IMR-90 (cell line): ENCODE measurements around the gene IL16. TPM values are rescaled to one million over a fixed set of nuclear protein-coding genes. Genes with fewer than 3 reads are reported as not detected.

Source experiments
- ATAC-seq: fragments of 200-7000 bp; cut with Tn5 transposase; 2 replicates; pipeline ENCODE4 v1.9.1; 2020; ENCODE audit warnings: low read depth, mild to moderate bottlenecking, moderate library complexity
- BruUV-seq: library from RNA; stranded (reverse); fragments of 400-500 nt; replicated peaks from 2 replicates; lab custom pipeline; 2021; lab: Mats Ljungman, UMichigan
- CTCF ChIA-PET: fragments of 300-600 bp; formaldehyde crosslinking; extraction: SDS; loops from one replicate; lab custom pipeline; 2021; ENCODE audit warnings: antibody characterized with exemption; lab: Yijun Ruan, JAX
- POLR2A ChIA-PET: fragments of 300-600 bp; sonication (Branson Sonifier 250); formaldehyde crosslinking; loops from one replicate; lab custom pipeline; 2022; ENCODE audit warnings: antibody characterized with exemption; ENCODE audit not compliant: unreplicated experiment; lab: Charles Lee
- DNase-seq: peaks from one replicate; pipeline ENCODE4 v3.0.0; 2013
- H2AFZ ChIP-seq: replicated peaks from 2 replicates; pipeline ENCODE3; 2013; ENCODE audit warnings: low read length, mild to moderate bottlenecking; ENCODE audit not compliant: poor library complexity
- H2AK5ac ChIP-seq: 2 replicates; pipeline ENCODE4 v1.6.1; 2013; ENCODE audit warnings: low read depth, low read length, inconsistent platforms
- H2AK9ac ChIP-seq: replicated peaks from 2 replicates; pipeline ENCODE3; 2013; ENCODE audit warnings: mild to moderate bottlenecking, low read depth, low read length, moderate library complexity; ENCODE audit not compliant: poor library complexity
- H2BK120ac ChIP-seq: 2 replicates; pipeline ENCODE4 v1.6.1; 2013; ENCODE audit warnings: low read depth, low read length, inconsistent platforms
- H2BK15ac ChIP-seq: 3 replicates; pipeline ENCODE4 v1.6.1; 2013; ENCODE audit warnings: low read depth, low read length, inconsistent platforms
- H2BK20ac ChIP-seq: 2 replicates; pipeline ENCODE4 v1.6.1; 2013; ENCODE audit warnings: low read depth, mild to moderate bottlenecking, inconsistent platforms, low read length, moderate library complexity
- H2BK5ac ChIP-seq: 2 replicates; pipeline ENCODE4 v1.6.1; 2013; ENCODE audit warnings: mild to moderate bottlenecking, low read depth, low read length, inconsistent platforms; ENCODE audit not compliant: poor library complexity, severe bottlenecking
- H3K14ac ChIP-seq: replicated peaks from 2 replicates; pipeline ENCODE4 v1.6.1; 2013; ENCODE audit warnings: low read depth, low read length, inconsistent platforms
- H3K18ac ChIP-seq: 2 replicates; pipeline ENCODE4 v1.6.1; 2013; ENCODE audit warnings: low read depth, low read length, control low read depth
- H3K23ac ChIP-seq: 2 replicates; pipeline ENCODE4 v1.6.1; 2013; ENCODE audit warnings: low read depth, low read length, inconsistent platforms
- H3K27ac ChIP-seq: 2 replicates; pipeline ENCODE4 v1.5.1; 2013; ENCODE audit warnings: mild to moderate bottlenecking, control low read depth, low read length; ENCODE audit not compliant: insufficient read depth
- H3K27me3 ChIP-seq: 2 replicates; pipeline ENCODE4 v1.6.1; 2013; ENCODE audit warnings: low read length; ENCODE audit not compliant: control insufficient read depth, insufficient read depth
- H3K36me3 ChIP-seq: 2 replicates; pipeline ENCODE4 v1.6.1; 2013; ENCODE audit warnings: low read length, mixed read lengths; ENCODE audit not compliant: control insufficient read depth, insufficient read depth
- H3K4ac ChIP-seq: 2 replicates; pipeline ENCODE4 v1.6.1; 2013; ENCODE audit warnings: low read depth, low read length, inconsistent platforms
- H3K4me1 ChIP-seq: 2 replicates; pipeline ENCODE4 v1.6.1; 2013; ENCODE audit warnings: low read length, mixed read lengths; ENCODE audit not compliant: control insufficient read depth, insufficient read depth
- H3K4me2 ChIP-seq: 2 replicates; pipeline ENCODE4 v1.6.1; 2013; ENCODE audit warnings: low read depth, mild to moderate bottlenecking, control low read depth, low read length, moderate library complexity
- H3K4me3 ChIP-seq: 2 replicates; pipeline ENCODE4 v1.5.1; 2013; ENCODE audit warnings: low read depth, mild to moderate bottlenecking, control low read depth, low read length, moderate library complexity; ENCODE audit not compliant: insufficient read depth
- H3K56ac ChIP-seq: 2 replicates; pipeline ENCODE4 v1.6.1; 2013; ENCODE audit warnings: low read length, inconsistent platforms; ENCODE audit not compliant: insufficient read depth; ENCODE audit errors: extremely low read depth
- H3K79me1 ChIP-seq, 2 experiments: 2 replicates each; pipeline ENCODE4 v1.6.1; 2013; ENCODE audit warnings: low read length in 2 of 2, inconsistent platforms in 1 of 2, low read depth in 1 of 2
- H3K9ac ChIP-seq: 2 replicates; pipeline ENCODE4 v1.6.1; 2013; ENCODE audit warnings: low read depth, low read length, control low read depth
- H3K9me1 ChIP-seq: 2 replicates; pipeline ENCODE4 v1.6.1; 2013; ENCODE audit warnings: low read length, inconsistent platforms; ENCODE audit not compliant: insufficient read depth
- H3K9me3 ChIP-seq: 2 replicates; pipeline ENCODE4 v1.6.1; 2013; ENCODE audit warnings: low read length; ENCODE audit not compliant: control insufficient read depth, insufficient read depth
- H4K20me1 ChIP-seq: 2 replicates; pipeline ENCODE4 v1.6.1; 2013; ENCODE audit warnings: low read length, inconsistent platforms; ENCODE audit not compliant: insufficient read depth
- H4K5ac ChIP-seq: 2 replicates; pipeline ENCODE4 v1.6.1; 2013; ENCODE audit warnings: mild to moderate bottlenecking, low read depth, low read length, control low read depth
- H4K8ac ChIP-seq, 2 experiments: 2 replicates each; pipeline ENCODE4 v1.6.1; 2013; ENCODE audit warnings: low read depth in 2 of 2, low read length in 2 of 2, control low read depth in 1 of 2, inconsistent platforms in 1 of 2
- H4K91ac ChIP-seq: 2 replicates; pipeline ENCODE4 v1.6.1; 2013; ENCODE audit warnings: low read depth, low read length, inconsistent platforms; ENCODE audit not compliant: insufficient read depth
- BHLHE40 ChIP-seq: fragments of 150-350 bp; IDR thresholded peaks from 2 replicates; pipeline ENCODE4 v1.6.1; 2016; ENCODE audit warnings: mild to moderate bottlenecking, low read depth, low read length
- CEBPB ChIP-seq: IDR thresholded peaks from 2 replicates; pipeline ENCODE4 v1.6.1; 2012; ENCODE audit warnings: low read depth, low read length, improper control_type of control experiment
- CHD1 ChIP-seq: IDR thresholded peaks from 2 replicates; pipeline ENCODE4 v1.6.1; 2012; ENCODE audit warnings: low read depth, low read length, improper control_type of control experiment
- FOS ChIP-seq: fragments of 150-350 bp; IDR thresholded peaks from 2 replicates; pipeline ENCODE4 v1.6.1; 2016; ENCODE audit warnings: low read depth, low read length
- MAFK ChIP-seq: IDR thresholded peaks from 2 replicates; pipeline ENCODE4 v1.6.1; 2012; ENCODE audit warnings: low read depth, low read length, improper control_type of control experiment
- MAZ ChIP-seq: IDR thresholded peaks from 2 replicates; pipeline ENCODE4 v1.6.1; 2012; ENCODE audit warnings: low read depth, mild to moderate bottlenecking, low read length, improper control_type of control experiment, moderate library complexity, borderline replicate concordance
- MXI1 ChIP-seq: IDR thresholded peaks from 2 replicates; pipeline ENCODE4 v1.6.1; 2012; ENCODE audit warnings: low read depth, mild to moderate bottlenecking, low read length, moderate library complexity, borderline replicate concordance
- NFE2L2 ChIP-seq: fragments of 150-350 bp; IDR thresholded peaks from 2 replicates; pipeline ENCODE4 v1.6.1; 2016; ENCODE audit warnings: low read depth, mild to moderate bottlenecking, low read length
- POLR2A ChIP-seq: IDR thresholded peaks from 2 replicates; pipeline ENCODE4 v1.6.1; 2012; ENCODE audit warnings: mild to moderate bottlenecking, low read depth, low read length
- RAD21 ChIP-seq: IDR thresholded peaks from 2 replicates; pipeline ENCODE4 v1.6.1; 2012; ENCODE audit warnings: low read length, improper control_type of control experiment
- RCOR1 ChIP-seq: IDR thresholded peaks from 2 replicates; pipeline ENCODE4 v1.6.1; 2012; ENCODE audit warnings: mild to moderate bottlenecking, low read length, improper control_type of control experiment; ENCODE audit not compliant: insufficient replicate concordance
- RFX5 ChIP-seq: IDR thresholded peaks from 2 replicates; pipeline ENCODE4 v1.8.0; 2012; ENCODE audit warnings: low read depth, mild to moderate bottlenecking, low read length, moderate library complexity
- SMC3 ChIP-seq: fragments of 150-350 bp; IDR thresholded peaks from 2 replicates; pipeline ENCODE4 v1.6.1; 2016; ENCODE audit warnings: low read depth, mild to moderate bottlenecking, antibody characterized with exemption, low read length, moderate library complexity
- WGBS, 2 experiments: methylation state at CpG; one replicate each; pipeline versions ENCODE4 v1.1.5 to v1.1.7; 2013; ENCODE audit warnings: missing lambda C conversion rate in 2 of 2; ENCODE audit not compliant: insufficient read length in 1 of 2; ENCODE audit errors: extremely low coverage in 2 of 2; 5-methylcytosine and 5-hydroxymethylcytosine counted together
- dilution Hi-C: fragments of 300-500 bp; cut with HindIII; formaldehyde crosslinking; loops from one replicate; pipeline ENCODE4 v1.14.3; 2018; ENCODE audit warnings: low sequenced_read_pairs; ENCODE audit not compliant: unreplicated experiment
- in situ Hi-C: fragments of 300-500 bp; cut with MboI; formaldehyde crosslinking; loops from 3 replicates; pipeline ENCODE4 v1.14.3; 2019; ENCODE audit warnings: low sequenced_read_pairs, inconsistent platforms, mixed read lengths
- intact Hi-C: fragments of 100-400 bp; cut with micrococcal nuclease; formaldehyde crosslinking; loops from 2 replicates; pipeline ENCODE4 v1.10.0; 2022
- polyA plus RNA-seq, 3 experiments: library from polyadenylated mRNA; depleted of rRNA; stranded (reverse); fragments of >200 nt; gene quantifications; 2 replicates each; pipeline ENCODE4 v1.2.3, GENCODE V29; 2012; ENCODE audit warnings: low replicate concordance in 1 of 3
- total RNA-seq: library from RNA; depleted of rRNA; stranded (reverse); fragments of >200 nt; gene quantifications from 2 replicates; pipeline ENCODE4 v1.2.3, GENCODE V29; 2012
- TF ChIP-seq, protein P1 (sequence below): fragments of 150-350 bp; IDR thresholded peaks from 2 replicates; pipeline ENCODE4 v1.6.1; 2016; ENCODE audit warnings: low read depth, mild to moderate bottlenecking, low read length, moderate library complexity, borderline replicate concordance
- TF ChIP-seq, protein P2 (sequence below): fragments of 150-350 bp; IDR thresholded peaks from 2 replicates; pipeline ENCODE4 v1.6.1; 2017; ENCODE audit warnings: mild to moderate bottlenecking, antibody characterized with exemption, low read length, low read depth
- TF ChIP-seq, protein P3 (sequence below): conservative IDR thresholded peaks from 2 replicates; pipeline ENCODE4 v1.5.1; 2012; ENCODE audit warnings: mild to moderate bottlenecking, low read depth, low read length, improper control_type of control experiment

The IL16 gene
- total and polyA plus RNA-seq, 2 of the 4 experiments (the other 2 are of a cell fraction), result 0.18 to 0.27 TPM

DNA sequence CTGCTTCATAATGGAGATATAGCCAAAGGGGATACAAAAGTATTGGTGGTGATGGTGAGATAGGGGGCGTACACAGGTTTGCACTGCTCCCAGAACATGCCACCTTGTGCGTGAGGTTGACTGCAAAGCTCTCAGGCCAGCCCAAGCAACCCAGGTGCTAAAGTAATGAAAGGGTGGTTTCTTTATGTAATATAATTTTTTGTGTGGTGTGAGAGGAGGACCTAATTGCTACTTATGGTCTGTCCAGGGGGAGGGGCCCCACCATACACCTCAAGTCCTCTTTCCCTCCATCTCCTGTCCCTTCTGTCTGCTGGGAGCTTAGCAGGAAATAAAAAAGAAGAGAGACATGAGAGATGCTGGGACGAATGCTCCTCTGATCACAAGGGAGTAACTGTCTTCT is 73.5 kb downstream of the IL16 start:
- no peak for TF ChIP-seq NFE2L2
- TF ChIP-seq SMC3, result no peak
- TF ChIP-seq RAD21, result no peak
- TF ChIP-seq RCOR1, result no peak
- no peak for TF ChIP-seq POLR2A
- no peak for TF ChIP-seq RFX5
- no peak for TF ChIP-seq FOS
- TF ChIP-seq, protein P1, sequence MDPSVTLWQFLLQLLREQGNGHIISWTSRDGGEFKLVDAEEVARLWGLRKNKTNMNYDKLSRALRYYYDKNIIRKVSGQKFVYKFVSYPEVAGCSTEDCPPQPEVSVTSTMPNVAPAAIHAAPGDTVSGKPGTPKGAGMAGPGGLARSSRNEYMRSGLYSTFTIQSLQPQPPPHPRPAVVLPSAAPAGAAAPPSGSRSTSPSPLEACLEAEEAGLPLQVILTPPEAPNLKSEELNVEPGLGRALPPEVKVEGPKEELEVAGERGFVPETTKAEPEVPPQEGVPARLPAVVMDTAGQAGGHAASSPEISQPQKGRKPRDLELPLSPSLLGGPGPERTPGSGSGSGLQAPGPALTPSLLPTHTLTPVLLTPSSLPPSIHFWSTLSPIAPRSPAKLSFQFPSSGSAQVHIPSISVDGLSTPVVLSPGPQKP, result no peak
- TF ChIP-seq MAZ, result no peak
- TF ChIP-seq, protein P2, sequence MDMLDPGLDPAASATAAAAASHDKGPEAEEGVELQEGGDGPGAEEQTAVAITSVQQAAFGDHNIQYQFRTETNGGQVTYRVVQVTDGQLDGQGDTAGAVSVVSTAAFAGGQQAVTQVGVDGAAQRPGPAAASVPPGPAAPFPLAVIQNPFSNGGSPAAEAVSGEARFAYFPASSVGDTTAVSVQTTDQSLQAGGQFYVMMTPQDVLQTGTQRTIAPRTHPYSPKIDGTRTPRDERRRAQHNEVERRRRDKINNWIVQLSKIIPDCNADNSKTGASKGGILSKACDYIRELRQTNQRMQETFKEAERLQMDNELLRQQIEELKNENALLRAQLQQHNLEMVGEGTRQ, result no peak
- TF ChIP-seq BHLHE40, result no peak
- no peak for TF ChIP-seq CEBPB
- TF ChIP-seq CHD1, result no peak
- TF ChIP-seq MXI1, result no peak
- TF ChIP-seq MAFK, result no peak
- TF ChIP-seq, protein P3, sequence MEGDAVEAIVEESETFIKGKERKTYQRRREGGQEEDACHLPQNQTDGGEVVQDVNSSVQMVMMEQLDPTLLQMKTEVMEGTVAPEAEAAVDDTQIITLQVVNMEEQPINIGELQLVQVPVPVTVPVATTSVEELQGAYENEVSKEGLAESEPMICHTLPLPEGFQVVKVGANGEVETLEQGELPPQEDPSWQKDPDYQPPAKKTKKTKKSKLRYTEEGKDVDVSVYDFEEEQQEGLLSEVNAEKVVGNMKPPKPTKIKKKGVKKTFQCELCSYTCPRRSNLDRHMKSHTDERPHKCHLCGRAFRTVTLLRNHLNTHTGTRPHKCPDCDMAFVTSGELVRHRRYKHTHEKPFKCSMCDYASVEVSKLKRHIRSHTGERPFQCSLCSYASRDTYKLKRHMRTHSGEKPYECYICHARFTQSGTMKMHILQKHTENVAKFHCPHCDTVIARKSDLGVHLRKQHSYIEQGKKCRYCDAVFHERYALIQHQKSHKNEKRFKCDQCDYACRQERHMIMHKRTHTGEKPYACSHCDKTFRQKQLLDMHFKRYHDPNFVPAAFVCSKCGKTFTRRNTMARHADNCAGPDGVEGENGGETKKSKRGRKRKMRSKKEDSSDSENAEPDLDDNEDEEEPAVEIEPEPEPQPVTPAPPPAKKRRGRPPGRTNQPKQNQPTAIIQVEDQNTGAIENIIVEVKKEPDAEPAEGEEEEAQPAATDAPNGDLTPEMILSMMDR, result no peak
- H4K8ac ChIP-seq, result no peak overlapping the region
- DNase-seq (no peak), ATAC-seq (no peak)
- in situ Hi-C loops, result no loop called here
- peaks cover 7% of the 10 kb centered on the region; the same call in 1 of the 2 replicates for H3K36me3 ChIP-seq
- H3K9ac ChIP-seq, result no peak overlapping the region
- H3K4me3 ChIP-seq, result no peak overlapping the region
- no peak overlapping the region for H4K5ac ChIP-seq
- no peak overlapping the region for H3K14ac ChIP-seq
- H3K27me3 ChIP-seq, result no peaks in the 10 kb centered on the region
- H4K91ac ChIP-seq, result no peak overlapping the region
- 90% methylated on average over 2 of the region's 3 CpGs; no CpG with 5 or more reads in 1 of the 2 experiments for WGBS, 2 experiments
- H3K4me2 ChIP-seq, result no peak overlapping the region
- intact Hi-C loops, result no loop called here
- POLR2A ChIA-PET, result no interaction called here
- no peaks in the 10 kb centered on the region for H3K79me1 ChIP-seq
- no peak overlapping the region for H2BK15ac ChIP-seq
- no peak overlapping the region for H3K56ac ChIP-seq
- dilution Hi-C loops, result no loop called here
- no peak overlapping the region for H2BK20ac ChIP-seq
- H4K20me1 ChIP-seq, result no peaks in the 10 kb centered on the region
- H2AFZ ChIP-seq, result no peak overlapping the region
- H3K18ac ChIP-seq, result no peak overlapping the region
- no peak overlapping the region for H3K4ac ChIP-seq
- H2AK5ac ChIP-seq, result no peak overlapping the region
- no peak overlapping the region for H2BK5ac ChIP-seq
- H3K27ac ChIP-seq, result no peak overlapping the region
- H3K4me1 ChIP-seq, result peaks cover 9% of the 10 kb centered on the region
- no peak overlapping the region for H2AK9ac ChIP-seq
- BruUV-seq, result no TSS peak
- no peak overlapping the region for H2BK120ac ChIP-seq
- H3K23ac ChIP-seq, result no peak overlapping the region
- no peaks in the 10 kb centered on the region for H3K9me3 ChIP-seq
- CTCF ChIA-PET, result interaction anchor here (0.8 kb wide), 1 partner anchor 130 kb away, joined by 3 read pairs; no protein-coding TSS in a partner anchor
- peaks cover 5% of the 10 kb centered on the region; the same call in 1 of the 2 replicates for H3K9me1 ChIP-seq
